ENCODE results near the gene SGSM2.
A peak's percentile ranks its signal among the peaks of the same experiment; 100 is the strongest.
"Not testable (repeated sequence)": the region's sequence is repeated elsewhere in the genome, so short reads cannot be mapped to it uniquely, and the experiment has no call there.

SGSM2 gene

GRCh38 chr17:2299756-2300155, 37.5 kb upstream of the SGSM2 start:
- no peak for DNase-seq (ENCODE audit: low read depth)
- no peak for TF ChIP-seq CTCF (conservative IDR thresholded peaks at IDR 0.05; ENCODE audit: low read length)
- H3K4me3 ChIP-seq (ENCODE audit: low read length): no peak overlapping the region

GRCh38 chr17:2302778-2303203, 34.5 kb upstream of the SGSM2 start:
- DNase-seq (ENCODE audit: low read depth): no peak
- TF ChIP-seq CTCF (conservative IDR thresholded peaks at IDR 0.05; ENCODE audit: low read length): no peak
- peak overlapping the region; percentile 88 for H3K4me3 ChIP-seq (ENCODE audit: low read length)

DNA sequence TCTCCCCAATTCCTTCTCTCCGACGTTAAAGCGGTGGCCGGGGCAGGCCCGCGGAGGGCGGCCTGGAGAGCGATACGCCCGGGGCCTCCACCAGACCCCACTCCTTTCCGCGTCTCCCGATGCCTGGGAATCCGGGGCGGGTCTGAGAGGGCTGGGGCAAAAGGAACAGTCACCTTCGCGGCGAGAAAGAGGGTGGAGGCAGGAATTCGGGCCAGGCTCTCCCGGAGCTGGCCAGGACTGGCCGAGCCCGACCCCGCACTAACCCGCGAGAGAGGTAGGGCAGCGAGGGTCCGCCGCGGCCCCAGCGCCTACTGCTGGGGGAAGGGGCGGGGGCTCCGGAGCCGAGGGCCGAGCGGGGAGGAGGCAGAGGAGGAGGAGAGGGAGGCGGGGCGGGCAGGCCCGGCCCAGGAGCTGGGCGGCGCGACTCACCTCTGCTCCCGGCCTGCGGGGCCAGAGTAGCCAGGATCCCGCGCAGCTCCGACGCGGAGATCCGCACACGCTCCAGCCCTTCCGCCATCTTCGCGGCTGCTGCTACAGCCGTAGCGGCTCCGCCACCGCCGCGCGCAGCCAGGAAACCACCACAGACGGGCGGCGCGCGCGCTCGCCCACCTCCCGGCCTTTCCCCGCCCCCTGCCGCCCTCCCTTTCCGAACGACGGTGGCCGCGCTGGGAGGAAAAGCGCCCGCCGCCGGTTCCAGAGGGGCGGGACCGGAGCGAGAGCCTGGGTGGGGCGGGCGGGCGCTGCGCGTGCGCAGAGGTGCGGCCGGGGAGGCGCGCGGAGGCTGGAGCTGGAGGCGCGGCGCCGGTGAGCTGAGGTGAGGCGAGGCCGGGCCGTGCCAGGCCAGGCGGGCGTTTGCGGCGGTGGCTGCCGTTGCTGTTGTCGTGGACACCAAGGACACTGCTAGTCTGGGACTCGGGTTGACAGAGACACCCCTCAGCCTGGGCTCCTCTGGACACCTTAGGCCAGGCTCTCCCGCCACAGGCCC, 33.8 kb upstream of the SGSM2 start, which contains the start of the genes SMG6 and SRR:
Gene SMG6, minus strand, starts transcription at position 582 of the 985 bp plus-strand sequence. Its CDS starts 65 bp downstream, at position 517.
Gene SRR, plus strand, starts transcription at position 747 of the 985 bp plus-strand sequence. CDS start 11,611 bp downstream, outside the sequence.
- peak; percentile 82 for DNase-seq (ENCODE audit: low read depth)
- no peak for TF ChIP-seq CTCF (conservative IDR thresholded peaks at IDR 0.05; ENCODE audit: low read length)
- H3K4me3 ChIP-seq (ENCODE audit: low read length): peak within 1 kb of the TSS; percentile 88

DNA sequence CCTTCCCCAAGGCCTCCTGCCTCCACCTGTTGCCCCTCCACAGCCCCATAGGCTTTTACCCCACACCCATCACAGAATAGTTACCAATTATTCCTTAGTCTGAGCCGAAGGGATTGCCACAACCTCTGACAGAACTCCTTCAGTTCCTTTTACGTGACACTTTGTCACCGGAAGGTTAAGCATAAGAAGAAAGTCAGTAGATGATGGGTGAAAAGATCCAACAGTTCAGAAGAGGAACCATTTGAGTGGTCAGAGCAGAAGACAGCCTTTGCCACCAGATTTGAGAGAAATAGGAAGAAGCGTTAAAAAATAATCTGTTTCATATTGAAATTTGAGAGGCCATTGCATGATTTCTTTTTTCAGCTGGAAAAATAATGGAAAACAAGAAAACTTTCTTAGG, 32.4 kb upstream of the SGSM2 start:
- H3K4me3 ChIP-seq (ENCODE audit: low read length): no peak overlapping the region
- no peak for TF ChIP-seq CTCF (conservative IDR thresholded peaks at IDR 0.05; ENCODE audit: low read length)
- no peak for DNase-seq (ENCODE audit: low read depth)

- no peak overlapping the region for H3K4me3 ChIP-seq (ENCODE audit: low read length)
- peak; percentile 33 for DNase-seq (ENCODE audit: low read depth)
- no peak for TF ChIP-seq CTCF (conservative IDR thresholded peaks at IDR 0.05; ENCODE audit: low read length)
Measured at GRCh38 chr17:2309338-2310154, 27.8 kb upstream of the SGSM2 start.

DNA sequence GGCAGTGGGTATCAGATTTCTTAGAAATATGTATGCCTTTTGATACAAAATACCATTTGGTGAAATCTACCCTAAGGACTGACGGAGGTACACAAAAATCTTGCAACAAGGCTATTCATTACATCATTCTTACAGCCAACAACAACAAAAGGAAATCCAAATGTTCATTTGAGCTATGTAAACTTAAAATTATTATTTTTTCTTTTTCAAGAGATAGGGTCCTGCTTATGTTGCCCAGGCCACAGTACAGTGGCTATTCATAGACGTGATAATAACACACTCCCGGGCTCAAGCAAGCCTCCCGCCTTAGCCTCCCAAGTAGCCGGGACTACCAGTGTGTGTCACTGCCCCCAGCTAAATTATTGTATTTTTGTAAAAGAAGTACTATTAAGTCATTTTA, 24.6 kb upstream of the SGSM2 start:
- no peak for DNase-seq (ENCODE audit: low read depth)
- TF ChIP-seq CTCF (conservative IDR thresholded peaks at IDR 0.05; ENCODE audit: low read length): no peak
- H3K4me3 ChIP-seq (ENCODE audit: low read length): no peak overlapping the region

DNA sequence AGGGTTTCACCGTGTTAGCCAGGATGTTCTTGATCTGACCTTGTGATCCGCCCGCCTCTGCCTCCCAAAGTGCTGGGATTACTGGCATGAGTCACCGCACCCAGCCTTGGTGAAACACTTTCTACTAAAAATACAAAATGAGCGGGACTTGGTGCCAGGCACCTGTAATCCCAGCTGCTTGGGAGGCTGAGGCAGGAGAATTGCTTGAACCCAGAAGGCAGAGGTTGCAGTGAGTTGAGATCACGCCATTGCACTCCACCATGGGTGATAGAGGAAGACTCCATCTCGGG, 20.4 kb upstream of the SGSM2 start:
- not testable (repeated sequence) for H3K4me3 ChIP-seq (ENCODE audit: low read length); DNase-seq (ENCODE audit: low read depth)

All from AG10803 (cell line).